ENCODE results near the gene NINJ1. TPM values are rescaled to one million over a fixed set of nuclear protein-coding genes. Genes with fewer than 3 reads are reported as not detected.

Gene NINJ1
- total RNA-seq, 1 experiment from 2014 or later, result 41.3 TPM

- TF ChIP-seq TCF7 (CRISPR knock-in tag; IDR thresholded peaks at IDR 0.05; ENCODE audit: low read depth) (no peak), ATF1 (CRISPR knock-in tag; IDR thresholded peaks at IDR 0.05) (no peak), SMAD4 (CRISPR knock-in tag; IDR thresholded peaks at IDR 0.05) (no peak), ZNF281 (CRISPR knock-in tag; IDR thresholded peaks at IDR 0.05) (no peak), ATF3 (CRISPR knock-in tag; conservative IDR thresholded peaks at IDR 0.05) (no peak)
- TF ChIP-seq, protein P1, sequence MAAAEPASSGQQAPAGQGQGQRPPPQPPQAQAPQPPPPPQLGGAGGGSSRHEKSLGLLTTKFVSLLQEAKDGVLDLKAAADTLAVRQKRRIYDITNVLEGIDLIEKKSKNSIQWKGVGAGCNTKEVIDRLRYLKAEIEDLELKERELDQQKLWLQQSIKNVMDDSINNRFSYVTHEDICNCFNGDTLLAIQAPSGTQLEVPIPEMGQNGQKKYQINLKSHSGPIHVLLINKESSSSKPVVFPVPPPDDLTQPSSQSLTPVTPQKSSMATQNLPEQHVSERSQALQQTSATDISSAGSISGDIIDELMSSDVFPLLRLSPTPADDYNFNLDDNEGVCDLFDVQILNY (CRISPR knock-in tag; IDR thresholded peaks at IDR 0.05), result no peak
- TF ChIP-seq, protein P2, sequence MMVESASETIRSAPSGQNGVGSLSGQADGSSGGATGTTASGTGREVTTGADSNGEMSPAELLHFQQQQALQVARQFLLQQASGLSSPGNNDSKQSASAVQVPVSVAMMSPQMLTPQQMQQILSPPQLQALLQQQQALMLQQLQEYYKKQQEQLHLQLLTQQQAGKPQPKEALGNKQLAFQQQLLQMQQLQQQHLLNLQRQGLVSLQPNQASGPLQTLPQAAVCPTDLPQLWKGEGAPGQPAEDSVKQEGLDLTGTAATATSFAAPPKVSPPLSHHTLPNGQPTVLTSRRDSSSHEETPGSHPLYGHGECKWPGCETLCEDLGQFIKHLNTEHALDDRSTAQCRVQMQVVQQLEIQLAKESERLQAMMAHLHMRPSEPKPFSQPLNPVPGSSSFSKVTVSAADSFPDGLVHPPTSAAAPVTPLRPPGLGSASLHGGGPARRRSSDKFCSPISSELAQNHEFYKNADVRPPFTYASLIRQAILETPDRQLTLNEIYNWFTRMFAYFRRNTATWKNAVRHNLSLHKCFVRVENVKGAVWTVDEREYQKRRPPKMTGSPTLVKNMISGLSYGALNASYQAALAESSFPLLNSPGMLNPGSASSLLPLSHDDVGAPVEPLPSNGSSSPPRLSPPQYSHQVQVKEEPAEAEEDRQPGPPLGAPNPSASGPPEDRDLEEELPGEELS (CRISPR knock-in tag; IDR thresholded peaks at IDR 0.05), result no peak
Observed at GRCh38 chr9:93091453-93092081, 42.5 kb downstream of the NINJ1 start (continued).

- Mint-ChIP-seq H3K4me1 (peaks cover 11% of the 10 kb centered on the region), H3K27ac (no peak overlapping the region), H3K4me3 (no peak overlapping the region), H3K36me3 (peaks cover 4% of the 10 kb centered on the region), H3K9me3 (peaks cover 4% of the 10 kb centered on the region; the same call in 1 of the 2 replicates), H3K27me3 (ENCODE audit: low read depth) (no peaks in the 10 kb centered on the region; the same call in 1 of the 2 replicates)
- DNase-seq (ENCODE audit: low spot score) (no peak), ATAC-seq (no peak)
- POLR2A ChIA-PET, result no interaction called here
- CTCF ChIA-PET, result no interaction called here
- TF ChIP-seq ZNF416 (CRISPR knock-in tag; IDR thresholded peaks at IDR 0.05), result no peak
- TF ChIP-seq FOXP1 (CRISPR knock-in tag; IDR thresholded peaks at IDR 0.05; ENCODE audit: borderline replicate concordance), result no peak
- TF ChIP-seq CBFB (CRISPR knock-in tag; IDR thresholded peaks at IDR 0.05; ENCODE audit: low read depth), result no peak
- TF ChIP-seq, protein P3, sequence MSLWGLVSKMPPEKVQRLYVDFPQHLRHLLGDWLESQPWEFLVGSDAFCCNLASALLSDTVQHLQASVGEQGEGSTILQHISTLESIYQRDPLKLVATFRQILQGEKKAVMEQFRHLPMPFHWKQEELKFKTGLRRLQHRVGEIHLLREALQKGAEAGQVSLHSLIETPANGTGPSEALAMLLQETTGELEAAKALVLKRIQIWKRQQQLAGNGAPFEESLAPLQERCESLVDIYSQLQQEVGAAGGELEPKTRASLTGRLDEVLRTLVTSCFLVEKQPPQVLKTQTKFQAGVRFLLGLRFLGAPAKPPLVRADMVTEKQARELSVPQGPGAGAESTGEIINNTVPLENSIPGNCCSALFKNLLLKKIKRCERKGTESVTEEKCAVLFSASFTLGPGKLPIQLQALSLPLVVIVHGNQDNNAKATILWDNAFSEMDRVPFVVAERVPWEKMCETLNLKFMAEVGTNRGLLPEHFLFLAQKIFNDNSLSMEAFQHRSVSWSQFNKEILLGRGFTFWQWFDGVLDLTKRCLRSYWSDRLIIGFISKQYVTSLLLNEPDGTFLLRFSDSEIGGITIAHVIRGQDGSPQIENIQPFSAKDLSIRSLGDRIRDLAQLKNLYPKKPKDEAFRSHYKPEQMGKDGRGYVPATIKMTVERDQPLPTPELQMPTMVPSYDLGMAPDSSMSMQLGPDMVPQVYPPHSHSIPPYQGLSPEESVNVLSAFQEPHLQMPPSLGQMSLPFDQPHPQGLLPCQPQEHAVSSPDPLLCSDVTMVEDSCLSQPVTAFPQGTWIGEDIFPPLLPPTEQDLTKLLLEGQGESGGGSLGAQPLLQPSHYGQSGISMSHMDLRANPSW (CRISPR knock-in tag; conservative IDR thresholded peaks at IDR 0.05; ENCODE audit: low read depth), result no peak
- no peak for TF ChIP-seq HMGXB4 (CRISPR knock-in tag; IDR thresholded peaks at IDR 0.05)
- TF ChIP-seq NFYB (CRISPR knock-in tag; conservative IDR thresholded peaks at IDR 0.05; ENCODE audit: low read depth), result no peak
- TF ChIP-seq ETV6 (CRISPR knock-in tag; IDR thresholded peaks at IDR 0.05), result no peak
- TF ChIP-seq HMGA2 (CRISPR knock-in tag; IDR thresholded peaks at IDR 0.05), result no peak
- no peak for TF ChIP-seq PRDM15 (CRISPR knock-in tag; IDR thresholded peaks at IDR 0.05)
- TF ChIP-seq, protein P4, sequence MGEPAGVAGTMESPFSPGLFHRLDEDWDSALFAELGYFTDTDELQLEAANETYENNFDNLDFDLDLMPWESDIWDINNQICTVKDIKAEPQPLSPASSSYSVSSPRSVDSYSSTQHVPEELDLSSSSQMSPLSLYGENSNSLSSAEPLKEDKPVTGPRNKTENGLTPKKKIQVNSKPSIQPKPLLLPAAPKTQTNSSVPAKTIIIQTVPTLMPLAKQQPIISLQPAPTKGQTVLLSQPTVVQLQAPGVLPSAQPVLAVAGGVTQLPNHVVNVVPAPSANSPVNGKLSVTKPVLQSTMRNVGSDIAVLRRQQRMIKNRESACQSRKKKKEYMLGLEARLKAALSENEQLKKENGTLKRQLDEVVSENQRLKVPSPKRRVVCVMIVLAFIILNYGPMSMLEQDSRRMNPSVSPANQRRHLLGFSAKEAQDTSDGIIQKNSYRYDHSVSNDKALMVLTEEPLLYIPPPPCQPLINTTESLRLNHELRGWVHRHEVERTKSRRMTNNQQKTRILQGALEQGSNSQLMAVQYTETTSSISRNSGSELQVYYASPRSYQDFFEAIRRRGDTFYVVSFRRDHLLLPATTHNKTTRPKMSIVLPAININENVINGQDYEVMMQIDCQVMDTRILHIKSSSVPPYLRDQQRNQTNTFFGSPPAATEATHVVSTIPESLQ (CRISPR knock-in tag; IDR thresholded peaks at IDR 0.05), result no peak
- no peak for TF ChIP-seq ZNF263 (CRISPR knock-in tag; IDR thresholded peaks at IDR 0.05; ENCODE audit: low read depth)
- no peak for TF ChIP-seq SOX15 (CRISPR knock-in tag; IDR thresholded peaks at IDR 0.05)
- TF ChIP-seq NFE2L1 (CRISPR knock-in tag; IDR thresholded peaks at IDR 0.05), result no peak
Observed at GRCh38 chr9:93091056-93091452, 43.0 kb downstream of the NINJ1 start.
